Effector memory CD4-positive, alpha-beta T cell (primary cell): Measurements from ENCODE around the gene MIEF1.

Experiments used
- DNase-seq, 3 donors: peaks; one replicate each; pipeline ENCODE4 v3.0.0-alpha.2; 2020
- H3K27ac ChIP-seq: 2 replicates; pipeline ENCODE4 v1.7.0; 2013; ENCODE audit warnings: mild to moderate bottlenecking, low read length, moderate library complexity; ENCODE audit not compliant: insufficient read depth, poor library complexity, severe bottlenecking
- H3K27me3 ChIP-seq: replicated peaks from 2 replicates; pipeline ENCODE4 v1.7.0; 2013; ENCODE audit warnings: mild to moderate bottlenecking, low read length; ENCODE audit not compliant: insufficient read depth, control insufficient read depth, poor library complexity, severe bottlenecking
- H3K36me3 ChIP-seq: 2 replicates; pipeline ENCODE4 v1.7.0; 2013; ENCODE audit warnings: mild to moderate bottlenecking, low read length, moderate library complexity; ENCODE audit not compliant: control insufficient read depth, insufficient read depth
- H3K4me1 ChIP-seq: 2 replicates; pipeline ENCODE4 v1.7.0; 2013; ENCODE audit warnings: low read length, mild to moderate bottlenecking; ENCODE audit not compliant: control insufficient read depth, insufficient read depth, poor library complexity, severe bottlenecking
- H3K4me3 ChIP-seq: 2 replicates; pipeline ENCODE4 v1.7.0; 2013; ENCODE audit warnings: low read length, low read depth, mild to moderate bottlenecking; ENCODE audit not compliant: insufficient read depth, poor library complexity, severe bottlenecking
- H3K9me3 ChIP-seq: 2 replicates; pipeline ENCODE4 v1.7.0; 2013; ENCODE audit warnings: mild to moderate bottlenecking, low read length, moderate library complexity; ENCODE audit not compliant: control insufficient read depth

Gene MIEF1

DNA sequence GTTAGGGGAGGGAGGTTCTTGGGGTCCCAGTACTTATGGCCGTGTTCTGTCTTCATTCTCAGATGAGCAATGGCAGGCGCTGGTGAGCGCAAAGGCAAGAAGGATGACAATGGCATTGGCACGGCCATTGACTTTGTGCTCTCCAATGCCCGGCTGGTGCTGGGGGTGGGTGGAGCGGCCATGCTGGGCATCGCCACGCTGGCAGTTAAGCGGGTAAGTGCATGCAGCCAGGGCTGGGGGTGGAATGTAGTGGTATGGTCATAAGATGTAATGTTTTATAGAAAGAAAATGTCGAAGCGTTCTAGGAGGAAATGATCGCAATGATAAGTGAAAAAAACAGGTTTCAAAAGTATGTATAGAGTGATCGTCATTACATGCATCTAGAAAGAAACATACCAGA lies 9.1 kb downstream of the MIEF1 start:
- H3K4me1 ChIP-seq = no peaks in the 10 kb centered on the region
- no peak for DNase-seq
- peaks cover 76% of the 10 kb centered on the region for H3K36me3 ChIP-seq
- H3K9me3 ChIP-seq = no peaks in the 10 kb centered on the region
- no peak overlapping the region for H3K27ac ChIP-seq
- no peaks in the 10 kb centered on the region for H3K27me3 ChIP-seq
- no peak overlapping the region for H3K4me3 ChIP-seq

DNA sequence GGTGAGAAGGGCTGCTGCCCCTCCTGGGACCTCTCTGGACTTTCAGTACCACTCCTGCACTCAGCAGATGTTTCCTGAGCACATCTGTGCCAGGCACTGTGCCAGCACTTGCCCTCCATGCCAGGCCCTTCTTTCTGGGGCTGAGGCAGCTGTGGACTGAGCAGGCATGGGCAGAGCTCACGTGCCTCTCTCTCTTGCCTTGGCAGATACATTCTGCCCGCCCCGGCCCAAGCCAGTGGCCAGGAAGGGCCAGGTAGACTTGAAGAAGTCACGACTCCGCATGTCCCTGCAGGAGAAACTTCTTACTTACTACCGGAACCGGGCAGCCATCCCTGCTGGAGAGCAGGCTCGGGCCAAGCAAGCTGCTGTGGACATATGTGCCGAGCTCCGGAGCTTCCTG lies 9.9 kb downstream of the MIEF1 start:
- Histone ChIP-seq H3K27ac (no peak overlapping the region), H3K36me3 (peaks cover 72% of the 10 kb centered on the region), H3K9me3 (no peaks in the 10 kb centered on the region), H3K4me3 (no peak overlapping the region), H3K27me3 (no peaks in the 10 kb centered on the region), H3K4me1 (no peaks in the 10 kb centered on the region)
- DNase-seq = no peak

DNA sequence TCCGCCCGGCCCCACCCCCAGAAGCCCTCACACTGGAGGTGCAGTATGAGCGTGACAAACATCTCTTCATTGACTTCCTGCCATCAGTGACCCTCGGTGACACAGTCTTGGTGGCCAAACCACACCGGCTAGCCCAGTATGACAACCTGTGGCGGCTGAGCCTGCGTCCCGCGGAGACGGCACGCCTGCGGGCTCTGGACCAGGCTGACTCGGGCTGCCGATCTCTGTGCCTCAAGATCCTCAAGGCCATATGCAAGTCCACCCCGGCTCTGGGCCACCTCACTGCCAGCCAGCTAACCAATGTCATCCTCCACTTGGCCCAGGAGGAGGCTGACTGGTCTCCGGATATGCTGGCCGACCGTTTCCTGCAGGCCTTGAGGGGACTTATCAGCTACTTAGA lies 11.7 kb downstream of the MIEF1 start:
- H3K4me1 ChIP-seq = no peaks in the 10 kb centered on the region
- no peak for DNase-seq
- H3K36me3 ChIP-seq = peaks cover 62% of the 10 kb centered on the region
- no peaks in the 10 kb centered on the region for H3K27me3 ChIP-seq
- no peak overlapping the region for H3K27ac ChIP-seq
- H3K9me3 ChIP-seq = no peaks in the 10 kb centered on the region
- no peak overlapping the region for H3K4me3 ChIP-seq

DNA sequence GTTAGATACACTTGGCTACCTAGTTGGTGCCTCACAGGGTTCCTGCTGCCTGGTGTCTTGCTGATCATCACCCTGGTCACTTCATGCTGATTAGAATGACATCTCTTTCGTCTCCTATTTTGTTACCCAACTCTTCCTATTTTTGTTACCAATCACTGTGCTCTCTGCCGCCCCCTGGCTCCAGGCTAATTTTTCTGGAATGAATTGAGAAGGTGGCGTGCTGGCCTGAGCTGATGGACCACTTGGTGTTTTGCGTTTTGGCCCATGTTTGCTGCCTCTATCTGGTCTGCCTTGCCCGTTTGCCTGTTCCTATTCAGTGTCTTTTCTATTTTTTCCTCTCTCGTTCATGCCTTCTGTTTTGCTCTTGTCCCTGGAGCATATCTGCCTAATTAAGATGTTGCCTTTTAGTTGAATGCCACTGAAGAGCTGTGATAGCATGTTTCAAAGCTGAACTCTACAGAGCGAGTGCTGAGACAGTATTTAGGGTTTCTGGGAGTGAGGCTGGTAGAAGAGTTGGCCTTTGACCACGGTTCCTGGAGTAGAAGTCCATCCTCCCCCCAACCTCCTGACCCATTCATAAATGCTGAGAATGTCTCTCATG lies 12.4 kb downstream of the MIEF1 start:
- no peaks in the 10 kb centered on the region for H3K27me3 ChIP-seq
- peaks cover 55% of the 10 kb centered on the region for H3K36me3 ChIP-seq
- no peak overlapping the region for H3K4me3 ChIP-seq
- no peak overlapping the region for H3K27ac ChIP-seq
- peaks cover 7% of the 10 kb centered on the region for H3K4me1 ChIP-seq
- no peaks in the 10 kb centered on the region for H3K9me3 ChIP-seq
- DNase-seq = no peak

DNA sequence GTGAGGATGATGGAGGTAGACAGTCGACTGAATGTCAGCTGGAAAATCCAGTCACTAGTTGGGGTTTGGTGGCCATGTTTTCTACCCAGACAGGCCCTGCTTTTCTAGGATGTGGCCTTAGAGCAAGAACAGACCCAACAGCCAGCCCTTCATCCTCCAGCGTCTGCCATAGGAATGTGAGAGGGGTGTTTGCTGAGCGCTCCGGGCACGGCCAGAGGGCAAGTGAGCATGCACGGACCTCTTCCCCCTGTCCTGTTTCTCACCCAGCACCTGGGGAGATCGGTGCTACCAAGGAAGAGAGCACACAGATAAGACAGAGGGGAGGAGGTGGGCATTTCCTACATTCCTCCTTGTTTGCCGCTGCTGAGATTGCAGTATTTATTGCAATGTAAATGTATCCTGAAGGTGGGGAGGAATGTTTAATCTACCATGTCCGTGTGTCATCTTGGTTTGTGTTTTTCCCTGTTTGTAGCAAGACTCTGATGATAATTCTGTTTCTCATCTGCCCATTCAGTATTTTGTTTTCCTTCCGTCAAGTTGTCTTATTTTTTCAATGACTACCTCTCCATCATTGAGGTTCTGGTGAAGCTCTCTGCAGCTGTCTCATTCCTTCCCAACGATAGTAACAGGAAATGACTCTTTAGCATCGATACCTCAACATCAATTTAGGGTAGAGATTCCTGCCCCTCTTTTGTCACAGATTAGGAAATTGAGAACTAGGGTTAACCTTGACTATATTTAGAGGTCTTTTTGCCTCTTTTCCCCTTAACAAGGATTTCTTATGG lies 13.4 kb downstream of the MIEF1 start:
- Histone ChIP-seq H3K27ac (no peak overlapping the region), H3K36me3 (peaks cover 51% of the 10 kb centered on the region), H3K27me3 (no peaks in the 10 kb centered on the region), H3K4me3 (no peak overlapping the region), H3K4me1 (peaks cover 10% of the 10 kb centered on the region), H3K9me3 (no peaks in the 10 kb centered on the region)
- no peak for DNase-seq

DNA sequence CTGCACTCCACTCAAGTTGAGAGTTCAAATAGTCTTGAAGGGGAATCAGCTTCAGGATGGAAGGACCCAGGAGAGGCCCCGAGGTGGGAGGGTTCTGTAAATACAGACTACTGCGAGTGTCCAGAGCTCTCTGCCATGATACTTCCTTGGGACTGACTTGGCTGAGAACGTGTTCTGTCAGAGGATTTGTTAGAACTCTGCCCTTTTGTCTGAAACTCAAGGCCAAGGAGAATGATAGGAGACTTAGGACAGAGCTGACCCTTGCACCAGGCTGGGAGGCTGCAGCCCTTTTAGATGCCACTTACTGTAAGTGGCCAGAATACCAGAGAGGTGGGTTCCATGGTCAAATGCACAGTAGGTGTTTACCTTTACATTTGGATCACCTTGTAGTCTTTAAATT lies 15.4 kb downstream of the MIEF1 start:
- H3K27me3 ChIP-seq = no peaks in the 10 kb centered on the region
- H3K4me1 ChIP-seq = peaks cover 22% of the 10 kb centered on the region
- H3K27ac ChIP-seq = no peak overlapping the region
- no peak for DNase-seq
- peaks cover 42% of the 10 kb centered on the region for H3K36me3 ChIP-seq
- no peak overlapping the region for H3K4me3 ChIP-seq
- H3K9me3 ChIP-seq = no peaks in the 10 kb centered on the region

DNA sequence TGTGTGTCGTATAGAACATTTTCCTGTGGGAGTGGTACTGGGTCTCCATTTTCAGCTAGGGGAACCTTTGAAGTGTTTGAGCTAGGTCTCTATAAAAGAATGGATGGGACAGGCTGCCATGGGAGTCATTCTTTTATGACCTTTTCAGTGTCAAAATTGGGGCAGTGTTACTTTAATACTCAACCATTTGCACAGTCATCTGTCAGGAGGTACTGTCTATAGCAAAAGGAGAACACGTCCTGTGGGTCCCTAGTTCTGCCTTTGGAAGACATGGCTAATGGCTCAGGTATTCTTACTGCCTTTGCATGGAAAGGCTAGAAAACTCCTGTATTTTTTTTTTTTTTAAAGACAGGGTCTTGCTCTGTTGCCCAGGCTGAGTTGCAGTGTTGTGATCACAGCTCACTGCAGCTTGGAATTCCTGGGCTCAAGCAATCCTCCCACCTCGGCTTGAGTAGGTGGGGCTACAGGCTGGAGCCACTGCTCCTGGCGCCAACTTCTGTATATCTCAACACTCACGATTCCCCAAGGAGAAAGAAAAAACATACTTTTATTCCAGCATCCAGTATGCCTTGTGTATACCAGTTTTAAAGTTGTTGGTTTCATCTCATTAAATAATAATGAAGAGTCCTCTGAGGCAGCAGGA lies 16.2 kb downstream of the MIEF1 start:
- Histone ChIP-seq H3K27me3 (no peaks in the 10 kb centered on the region), H3K27ac (no peak overlapping the region), H3K36me3 (peaks cover 43% of the 10 kb centered on the region), H3K4me1 (peaks cover 30% of the 10 kb centered on the region), H3K4me3 (no peak overlapping the region), H3K9me3 (no peaks in the 10 kb centered on the region)
- DNase-seq = no peak

DNA sequence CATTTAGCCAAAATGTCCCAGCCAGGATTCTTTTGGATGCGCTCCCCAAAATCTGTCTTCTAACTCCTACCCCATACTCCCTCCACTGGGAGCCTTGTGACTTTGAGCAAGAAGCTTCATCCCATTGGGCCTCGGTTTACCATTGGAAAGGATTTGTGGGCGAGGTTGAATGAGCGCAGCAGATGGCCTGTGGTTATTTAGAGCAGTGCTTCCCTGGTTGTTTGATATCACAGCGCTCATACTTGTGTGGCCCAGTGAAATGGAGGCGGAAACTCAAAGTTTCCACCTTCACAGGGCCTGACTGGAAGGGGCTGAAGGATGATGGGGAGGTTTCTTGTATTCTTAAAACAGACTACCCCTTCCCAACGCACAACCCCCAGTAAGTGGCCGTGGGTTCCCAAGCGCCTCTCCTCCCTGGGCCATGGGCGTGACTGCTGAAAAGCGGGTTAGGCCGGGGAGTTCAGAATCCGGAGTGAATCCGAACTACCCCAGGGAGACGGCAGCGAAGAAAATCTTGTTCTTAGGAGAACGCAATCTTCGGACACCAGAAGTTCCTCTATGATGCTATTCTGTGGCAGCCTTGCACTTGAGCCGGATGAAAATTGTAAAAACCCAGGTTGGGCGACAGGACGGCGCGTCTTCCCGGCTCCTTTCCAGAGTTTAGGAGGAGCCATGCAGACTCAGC lies 17.0 kb downstream of the MIEF1 start:
- peak overlapping the region; percentile 93 for H3K27ac ChIP-seq
- no peaks in the 10 kb centered on the region for H3K27me3 ChIP-seq
- DNase-seq = no peak
- H3K4me3 ChIP-seq = peak overlapping the region; percentile 100
- peaks cover 35% of the 10 kb centered on the region for H3K4me1 ChIP-seq
- no peaks in the 10 kb centered on the region for H3K9me3 ChIP-seq
- H3K36me3 ChIP-seq = peaks cover 40% of the 10 kb centered on the region

DNA sequence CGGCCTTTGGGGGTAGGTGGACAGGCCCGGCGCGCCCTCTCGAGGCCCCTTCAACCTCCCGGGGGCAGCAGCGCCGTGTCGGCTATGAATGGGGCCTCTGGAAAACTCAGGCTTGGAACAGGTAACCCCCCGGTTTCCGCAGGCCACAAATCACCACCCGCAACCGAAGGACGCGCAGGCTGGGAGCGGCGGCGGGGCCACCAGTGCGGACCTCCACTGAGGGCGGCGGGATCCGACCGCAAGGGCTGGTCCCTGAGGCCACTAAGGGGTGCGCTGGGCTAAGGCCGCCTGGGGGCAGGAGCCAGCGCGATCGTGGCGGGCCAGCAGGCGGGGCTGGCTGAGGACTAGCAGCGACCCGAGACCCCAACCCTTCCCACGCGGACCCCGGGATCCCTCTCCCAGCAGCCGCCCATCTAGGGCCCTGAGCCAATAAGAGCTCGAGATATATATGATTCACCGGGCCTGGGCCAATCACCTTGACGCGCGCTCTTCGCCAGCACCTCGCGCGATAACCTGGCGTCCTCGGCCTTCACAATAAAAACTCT lies 17.7 kb downstream of the MIEF1 start:
- Histone ChIP-seq H3K9me3 (no peaks in the 10 kb centered on the region), H3K36me3 (peaks cover 39% of the 10 kb centered on the region), H3K27me3 (no peaks in the 10 kb centered on the region), H3K27ac (peak overlapping the region; percentile 93), H3K4me1 (peaks cover 40% of the 10 kb centered on the region), H3K4me3 (peak overlapping the region; percentile 100)
- DNase-seq = peak in 2 of 3 donors; percentile 93 to 95
